ENCODE data around the gene ENTPD3.

GRCh38 chr3:40456940-40457823 is 70.2 kb downstream of the ENTPD3 start, which contains the start of gene RPL14:
- TF ChIP-seq CTCF (IDR thresholded peaks at IDR 0.05): no peak
- TF ChIP-seq EZH2 (IDR thresholded peaks at IDR 0.05): no peak
- TF ChIP-seq EZH2phosphoT487 (IDR thresholded peaks at IDR 0.05): no peak

All from neural progenitor cell (in vitro differentiated cells).